Parathyroid adenoma (tissue), 2 donors: ENCODE data around the gene GABRR3.

Experiments
- H2AFZ ChIP-seq: fragments of 300-600 bp; sonication (generic); one replicate; pipeline ENCODE4 v1.7.0; 2017; ENCODE audit warnings: antibody characterized with exemption, mild to moderate bottlenecking
- H3K27ac ChIP-seq: fragments of 300-600 bp; sonication (generic); one replicate; pipeline ENCODE4 v1.7.0; 2017
- H3K27me3 ChIP-seq: fragments of 300-600 bp; sonication (generic); one replicate; pipeline ENCODE4 v1.7.0; 2017; ENCODE audit warnings: low read length; ENCODE audit not compliant: control insufficient read depth, insufficient read depth
- H3K36me3 ChIP-seq: fragments of 300-600 bp; sonication (generic); one replicate; pipeline ENCODE4 v1.7.0; 2017; ENCODE audit warnings: low read length; ENCODE audit not compliant: control insufficient read depth, insufficient read depth
- H3K4me1 ChIP-seq: fragments of 300-600 bp; sonication (generic); one replicate; pipeline ENCODE4 v1.7.0; 2017; ENCODE audit warnings: control low read depth
- H3K4me2 ChIP-seq: fragments of 300-600 bp; sonication (generic); one replicate; pipeline ENCODE4 v1.7.0; 2017; ENCODE audit warnings: low read length
- H3K4me3 ChIP-seq: fragments of 300-600 bp; sonication (generic); one replicate; pipeline ENCODE4 v1.7.0; 2017; ENCODE audit warnings: low read depth, low read length
- H3K79me2 ChIP-seq: fragments of 300-600 bp; sonication (generic); one replicate; pipeline ENCODE4 v1.7.0; 2017; ENCODE audit warnings: control low read depth
- H3K9ac ChIP-seq: fragments of 300-600 bp; sonication (generic); one replicate; pipeline ENCODE4 v1.7.0; 2017; ENCODE audit warnings: mild to moderate bottlenecking
- H3K9me3 ChIP-seq: fragments of 300-600 bp; sonication (generic); one replicate; pipeline ENCODE4 v1.7.0; 2017; ENCODE audit warnings: low read length; ENCODE audit not compliant: control insufficient read depth
- CTCF ChIP-seq: fragments of 300-600 bp; sonication (generic); IDR thresholded peaks from one replicate; pipeline ENCODE4 v1.7.0; 2017; ENCODE audit warnings: antibody characterized with exemption, mild to moderate bottlenecking
- donor health status: primary hyperparathyroidism.

The GABRR3 gene

DNA sequence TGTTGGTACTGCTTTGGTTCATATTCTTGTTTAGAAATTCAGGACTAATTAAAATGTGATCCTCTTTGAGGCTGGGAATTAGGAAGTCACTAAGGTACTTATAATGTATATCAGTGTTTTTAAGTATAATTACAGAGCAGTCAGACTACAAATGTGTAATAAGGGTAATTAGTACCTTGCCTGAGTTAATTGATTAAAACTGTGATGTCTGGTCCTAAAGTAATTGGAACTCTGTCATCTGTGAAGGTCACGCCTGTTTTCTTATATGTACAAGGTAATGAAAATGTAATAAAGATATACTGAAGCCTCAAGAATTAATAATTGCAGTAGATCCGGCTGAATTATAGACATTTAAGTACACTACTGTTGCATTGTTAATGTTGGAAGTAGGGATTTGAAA lies 95.7 kb downstream of the GABRR3 start:
- Histone ChIP-seq H3K27ac (no peak overlapping the region), H2AFZ (no peak overlapping the region), H3K4me3 (no peak overlapping the region), H3K4me2 (no peak overlapping the region), H3K9me3 (no peaks in the 10 kb centered on the region), H3K9ac (no peak overlapping the region), H3K36me3 (no peaks in the 10 kb centered on the region), H3K4me1 (no peaks in the 10 kb centered on the region), H3K79me2 (no peaks in the 10 kb centered on the region), H3K27me3 (no peaks in the 10 kb centered on the region)
- TF ChIP-seq CTCF, result no peak

DNA sequence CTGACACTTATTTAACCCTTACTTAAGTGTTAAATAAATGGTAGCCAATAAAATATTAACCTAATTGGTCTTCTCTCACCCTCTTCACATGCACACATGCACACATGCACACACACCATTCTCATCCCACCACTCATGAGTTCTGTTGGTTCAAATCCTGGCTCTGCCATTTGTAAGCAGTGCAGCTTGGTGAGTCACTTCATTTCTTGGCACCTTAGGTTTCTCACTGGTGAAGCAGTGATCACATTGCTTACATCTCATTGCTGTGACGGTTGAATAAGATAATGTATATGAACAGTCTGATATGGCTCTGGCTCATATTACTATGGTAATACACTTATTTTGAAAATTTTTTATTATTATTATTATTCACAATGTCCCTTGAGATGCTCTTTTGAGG lies 96.7 kb downstream of the GABRR3 start:
- Histone ChIP-seq H3K79me2 (no peaks in the 10 kb centered on the region), H3K4me2 (no peak overlapping the region), H3K36me3 (no peaks in the 10 kb centered on the region), H3K27ac (no peak overlapping the region), H3K4me3 (no peak overlapping the region), H3K9me3 (no peaks in the 10 kb centered on the region), H3K9ac (no peak overlapping the region), H3K4me1 (no peaks in the 10 kb centered on the region), H2AFZ (no peak overlapping the region), H3K27me3 (no peaks in the 10 kb centered on the region)
- no peak for TF ChIP-seq CTCF

- no peak for TF ChIP-seq CTCF
- Histone ChIP-seq H3K4me1 (no peaks in the 10 kb centered on the region), H3K4me3 (no peak overlapping the region), H3K4me2 (no peak overlapping the region), H3K27ac (no peak overlapping the region), H3K9ac (no peak overlapping the region), H2AFZ (no peak overlapping the region), H3K36me3 (no peaks in the 10 kb centered on the region), H3K9me3 (no peaks in the 10 kb centered on the region), H3K27me3 (no peaks in the 10 kb centered on the region), H3K79me2 (no peaks in the 10 kb centered on the region)
Observed at GRCh38 chr3:97937205-97937604, 97.9 kb downstream of the GABRR3 start.

- Histone ChIP-seq H3K4me3 (no peak overlapping the region), H2AFZ (no peak overlapping the region), H3K79me2 (no peaks in the 10 kb centered on the region), H3K9ac (no peak overlapping the region), H3K9me3 (no peaks in the 10 kb centered on the region), H3K36me3 (no peaks in the 10 kb centered on the region), H3K27ac (no peak overlapping the region), H3K4me1 (no peaks in the 10 kb centered on the region), H3K27me3 (no peaks in the 10 kb centered on the region), H3K4me2 (no peak overlapping the region)
- TF ChIP-seq CTCF, result no peak
Observed at GRCh38 chr3:97935842-97936241, 99.3 kb downstream of the GABRR3 start.
